HG03103 (cell line): ENCODE results near the gene UNC13D.
A peak's percentile ranks its signal among the peaks of the same experiment; 100 is the strongest.
"Not testable (repeated sequence)": the region's sequence is repeated elsewhere in the genome, so short reads cannot be mapped to it uniquely, and the experiment has no call there.

Experiments used
- ATAC-seq: cut with Tn5 transposase; IDR thresholded peaks from one replicate; pipeline ENCODE4 v1.9.1; 2021; ENCODE audit warnings: low read depth; ENCODE audit not compliant: unreplicated experiment

The UNC13D gene

DNA sequence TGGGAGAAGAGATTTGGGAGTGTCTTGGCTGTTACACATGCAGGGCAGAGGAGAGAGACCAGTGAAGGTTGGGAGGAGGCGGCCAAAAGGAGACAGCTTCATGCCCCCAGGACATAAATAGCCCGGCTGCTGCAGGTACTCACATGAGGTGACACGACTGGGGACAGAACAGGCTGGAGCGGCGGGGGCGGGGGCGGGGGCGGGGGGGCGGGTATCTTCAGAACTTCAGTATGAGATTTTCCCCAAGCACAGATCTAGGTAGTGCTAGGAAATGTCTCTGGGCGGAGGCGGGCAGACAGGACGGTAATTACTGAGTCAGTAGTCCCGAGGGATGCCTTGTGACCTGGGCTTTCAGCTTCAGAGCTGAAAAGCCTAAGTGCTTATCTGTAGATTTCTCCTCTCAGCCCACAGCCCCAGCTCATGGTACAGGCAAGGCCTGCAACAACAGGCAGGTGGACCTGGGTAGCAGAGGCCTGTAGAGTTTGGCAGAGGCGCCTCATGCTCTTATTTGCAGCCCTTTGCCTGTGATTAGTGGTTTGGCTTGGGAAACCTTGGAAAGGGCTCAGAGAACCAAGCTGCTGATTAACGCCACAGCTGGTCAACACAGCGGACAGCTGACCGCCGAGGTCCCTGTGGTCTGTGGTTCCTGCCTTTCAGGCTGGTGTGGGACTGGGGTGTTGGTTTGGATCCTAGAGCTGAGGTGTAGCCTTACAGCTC is 35.1 kb downstream of the UNC13D start:
- no peak for ATAC-seq

DNA sequence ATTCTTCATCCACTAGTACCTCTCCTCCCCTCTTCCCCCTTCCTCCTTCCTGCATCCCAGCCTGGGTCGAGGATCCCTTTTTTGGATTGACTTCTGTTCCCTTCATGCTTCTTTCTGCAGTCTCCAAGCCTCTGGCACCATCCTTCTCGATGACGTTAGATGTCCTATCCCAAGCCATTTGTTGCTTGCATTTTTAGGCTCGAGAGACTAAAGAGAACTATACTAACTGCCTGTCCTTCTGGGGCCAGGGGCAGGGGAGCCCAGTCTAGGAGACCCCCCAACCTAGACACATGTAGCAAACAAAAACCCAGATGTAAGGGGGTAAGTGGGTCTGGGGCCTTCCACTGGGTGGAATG is 35.7 kb downstream of the UNC13D start:
- no peak for ATAC-seq

DNA sequence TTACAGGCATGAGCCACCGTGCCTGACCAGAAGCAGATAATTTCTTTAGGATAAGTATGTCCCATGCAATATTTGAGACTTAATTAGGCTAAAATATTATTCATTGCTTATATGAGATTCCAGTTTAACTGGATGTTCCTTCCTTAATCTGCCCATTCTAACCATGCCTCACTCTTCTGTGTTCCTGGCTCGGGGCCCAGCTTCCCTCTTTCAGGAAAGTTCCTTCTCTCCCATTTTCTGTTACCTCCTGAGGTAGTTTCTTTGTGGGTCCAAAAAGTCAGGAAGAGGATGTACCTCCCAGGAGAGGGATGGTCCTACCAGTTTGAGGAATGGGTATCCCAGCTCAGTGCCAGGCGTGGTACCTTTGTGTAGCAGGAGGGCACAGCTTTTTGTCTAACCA is 36.3 kb downstream of the UNC13D start:
- ATAC-seq = no peak

DNA sequence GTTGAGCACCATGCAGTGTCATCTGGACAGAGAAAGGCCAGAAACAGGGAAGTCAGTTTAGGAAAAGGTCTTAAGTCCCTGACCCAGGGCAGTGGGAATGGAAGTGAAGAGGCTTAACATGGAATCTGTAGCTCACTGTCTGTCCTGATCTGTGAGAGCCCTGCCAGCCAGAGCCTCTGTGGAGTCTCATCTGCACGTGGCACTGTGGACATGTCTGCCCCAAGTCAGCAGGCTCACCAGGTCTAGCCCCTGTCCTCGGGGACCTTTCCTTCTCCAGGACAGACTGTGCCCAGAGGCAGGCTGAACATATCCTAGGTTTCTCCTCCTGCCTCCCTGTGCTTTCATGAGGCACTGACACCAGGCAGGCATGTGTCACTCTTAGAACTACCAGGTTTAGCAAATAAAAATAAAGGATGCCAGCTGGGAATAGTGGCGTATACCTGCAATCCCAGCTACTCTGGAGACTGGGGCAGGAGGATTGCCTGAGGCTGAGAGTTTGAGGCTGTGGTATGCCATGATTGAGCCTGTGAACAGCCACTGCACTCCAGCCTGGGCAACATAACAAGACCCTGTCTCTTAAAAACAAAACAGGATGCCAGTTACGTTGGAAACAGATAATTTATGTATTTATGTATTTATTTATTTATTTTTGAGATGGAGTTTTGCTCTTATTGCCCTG is 37.2 kb downstream of the UNC13D start:
- no peak for ATAC-seq

DNA sequence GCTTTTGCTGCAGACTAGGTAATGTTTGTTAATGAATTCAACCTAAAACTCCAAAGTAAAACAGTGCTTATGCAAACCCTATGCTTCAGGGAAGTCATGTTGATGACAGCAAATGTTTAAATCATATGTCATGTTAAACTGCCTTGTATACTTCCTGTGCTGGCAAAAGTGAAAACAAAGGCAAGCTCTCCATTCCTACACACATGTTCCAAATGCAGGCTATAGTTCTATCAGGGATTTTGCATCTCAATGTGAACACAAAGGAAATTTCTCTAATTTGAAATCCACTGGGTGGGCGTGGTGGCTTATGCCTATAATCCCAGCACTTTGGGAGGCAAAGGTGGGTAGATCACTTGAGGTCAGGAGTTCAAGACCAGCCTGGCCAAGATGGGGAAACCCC is 40.3 kb downstream of the UNC13D start:
- no peak for ATAC-seq

DNA sequence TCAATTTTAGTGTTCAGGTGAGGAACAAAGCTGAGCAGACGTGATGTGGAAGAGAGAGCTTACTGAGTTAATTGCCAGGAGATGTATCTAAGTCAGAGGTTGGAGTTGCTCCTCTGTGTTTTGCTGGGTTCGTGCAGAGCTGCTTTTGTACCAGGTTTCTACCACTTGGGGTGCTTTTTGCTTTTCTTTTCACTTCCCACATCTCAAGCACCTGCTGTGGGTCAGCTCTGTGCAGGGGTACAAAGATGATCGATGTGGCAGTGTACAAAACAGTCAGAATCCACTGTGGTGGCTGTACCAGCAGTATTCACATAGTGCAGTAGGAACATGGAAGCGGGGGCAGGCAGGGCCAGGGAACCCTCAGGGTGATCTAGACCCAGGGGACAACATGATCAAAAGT is 44.8 kb downstream of the UNC13D start:
- ATAC-seq = no peak

DNA sequence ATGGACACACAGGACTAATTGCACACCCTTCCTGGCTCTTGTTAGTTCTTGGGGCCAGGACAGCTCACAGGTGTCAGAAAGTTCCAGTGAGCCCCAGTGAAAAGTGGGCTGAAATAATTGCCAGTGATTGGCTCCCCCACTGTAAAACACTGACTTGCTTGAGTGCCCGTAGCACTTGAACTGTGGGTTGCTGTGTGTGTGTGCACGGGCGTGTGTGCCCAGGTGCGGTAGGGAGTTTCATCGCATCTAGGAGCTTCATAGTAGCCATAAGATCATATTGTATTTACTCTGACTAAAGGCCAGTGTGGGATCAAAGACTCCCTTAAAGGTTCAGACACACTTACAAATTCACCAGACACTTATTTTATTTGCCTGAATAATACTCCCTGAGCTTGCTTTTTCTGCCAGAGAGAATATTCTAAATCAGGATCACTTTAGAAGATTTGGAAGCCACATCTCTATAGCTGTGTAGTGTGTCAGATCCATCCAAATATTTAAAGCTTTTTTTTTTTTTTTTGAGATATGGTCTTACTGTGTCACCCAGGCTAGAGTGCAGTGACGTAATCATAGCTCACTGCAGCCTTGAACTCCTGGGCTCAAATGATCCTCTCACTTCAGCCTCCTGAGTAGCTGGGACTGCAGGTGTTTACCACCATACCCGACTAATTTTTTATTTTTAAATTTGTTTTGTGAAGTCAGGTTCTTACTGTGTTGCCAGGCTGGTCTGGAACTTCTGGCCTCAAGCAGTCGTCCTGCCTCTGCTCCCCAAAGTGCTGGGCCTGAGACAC is 48.2 kb downstream of the UNC13D start:
- ATAC-seq = no peak

DNA sequence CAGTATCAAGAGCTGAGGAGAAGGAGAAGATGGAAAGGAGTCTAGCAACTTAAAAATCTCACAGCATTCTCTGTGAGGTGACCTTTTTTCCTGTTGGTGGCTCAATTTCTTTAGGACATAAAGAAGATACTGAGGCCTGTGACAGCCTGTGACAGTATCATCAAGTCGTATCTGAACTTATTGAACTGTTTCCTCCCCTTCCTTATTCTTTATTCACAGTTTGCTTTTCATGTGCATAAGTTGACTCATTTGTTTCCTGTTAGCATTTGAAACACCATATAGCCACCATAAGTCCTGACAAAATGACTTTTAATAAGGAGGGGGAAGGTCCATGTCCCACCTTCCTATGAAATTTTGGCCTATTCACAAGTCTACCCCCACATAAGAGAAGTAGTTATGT is 50.7 kb downstream of the UNC13D start:
- ATAC-seq = no peak

DNA sequence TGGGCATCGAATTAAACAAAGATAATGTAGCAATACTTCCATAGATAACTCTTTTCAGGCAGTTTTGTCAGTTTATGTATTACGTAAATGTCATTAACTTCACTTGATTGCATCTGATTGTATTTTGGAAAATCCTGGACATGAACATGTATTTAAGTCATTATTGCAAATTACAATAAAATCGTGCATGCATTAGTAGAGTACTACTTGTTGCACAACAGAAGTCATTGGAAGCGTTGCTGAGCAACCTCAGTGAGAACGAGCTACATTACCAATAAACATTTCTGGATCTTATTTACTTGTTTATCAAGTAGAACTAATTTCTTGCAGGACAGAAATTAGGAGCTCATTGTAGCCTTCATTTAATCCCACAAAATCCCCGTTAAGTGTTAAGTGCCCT is 53.0 kb downstream of the UNC13D start:
- no peak for ATAC-seq

DNA sequence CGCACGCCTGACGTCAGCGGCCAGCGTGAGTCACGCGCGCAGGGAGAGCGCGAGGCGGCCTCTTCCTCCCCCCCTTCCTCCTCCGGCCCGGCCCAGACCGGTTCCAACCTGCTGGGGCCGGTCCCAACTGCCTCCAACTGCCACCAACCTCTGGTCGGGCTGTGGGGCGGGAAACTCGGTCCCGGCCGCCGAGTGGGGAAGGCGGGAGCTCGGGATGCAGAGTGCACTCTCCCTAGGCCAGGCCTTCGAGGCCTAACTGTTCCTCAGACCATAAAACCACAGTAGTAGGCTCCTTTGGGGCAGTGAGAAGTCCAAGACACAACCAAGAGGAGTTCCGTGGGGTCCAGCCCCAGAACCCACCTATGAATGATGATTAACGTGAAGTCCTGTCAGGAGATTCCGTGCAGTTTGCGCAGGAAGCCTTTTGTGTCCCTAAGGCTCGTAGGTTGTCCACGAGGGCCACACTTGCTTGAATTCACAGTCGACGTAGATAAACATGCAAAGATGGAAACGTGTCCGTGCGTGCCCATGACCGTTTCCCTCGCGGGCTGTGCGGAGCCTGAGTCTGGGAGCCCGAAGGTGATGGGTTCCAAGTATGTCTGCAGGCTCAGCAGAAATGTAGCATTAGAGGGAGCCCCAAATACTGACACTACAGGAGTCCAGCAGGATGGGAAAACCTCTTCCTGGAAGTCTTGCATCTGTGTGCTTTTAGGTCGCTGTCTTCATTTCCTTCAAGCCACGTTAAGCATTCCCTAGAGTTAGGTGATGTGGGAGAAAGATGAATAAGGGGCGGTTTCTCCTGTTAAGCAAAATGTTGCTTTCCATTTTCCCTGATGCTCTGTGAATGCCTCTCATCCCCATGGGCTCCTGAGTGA is 59.0 kb downstream of the UNC13D start:
- ATAC-seq = peak; percentile 3

DNA sequence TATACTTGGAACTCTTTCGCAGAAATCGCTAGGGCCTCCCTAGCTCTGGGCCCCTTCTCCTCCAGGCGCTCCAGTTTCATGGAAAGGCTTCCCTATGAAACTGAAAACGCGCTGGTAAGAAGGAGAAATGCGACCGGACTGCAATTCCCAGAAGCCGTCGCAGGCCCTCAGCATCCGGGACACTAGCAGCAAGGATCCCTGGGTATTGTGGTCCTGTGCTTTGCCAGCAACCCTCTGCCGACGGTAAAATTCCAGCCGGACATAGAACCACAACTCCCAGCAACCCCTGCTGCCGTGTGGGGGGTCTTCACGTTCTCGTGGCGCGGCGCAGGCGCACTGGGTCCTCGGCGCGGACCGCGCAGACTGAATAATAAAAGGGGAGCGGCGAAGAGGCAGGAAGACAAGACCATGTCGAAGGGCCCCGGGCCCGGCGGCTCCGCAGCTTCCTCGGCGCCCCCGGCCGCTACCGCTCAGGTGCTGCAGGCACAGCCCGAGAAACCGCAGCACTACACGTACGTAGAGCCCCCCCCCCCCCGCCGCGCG is 59.7 kb downstream of the UNC13D start, which contains the start of gene UNK:
Gene UNK, plus strand, starts transcription at position 334 of the 543 bp plus-strand sequence. Its CDS starts 75 bp downstream, at position 409.
- ATAC-seq = peak; percentile 51

DNA sequence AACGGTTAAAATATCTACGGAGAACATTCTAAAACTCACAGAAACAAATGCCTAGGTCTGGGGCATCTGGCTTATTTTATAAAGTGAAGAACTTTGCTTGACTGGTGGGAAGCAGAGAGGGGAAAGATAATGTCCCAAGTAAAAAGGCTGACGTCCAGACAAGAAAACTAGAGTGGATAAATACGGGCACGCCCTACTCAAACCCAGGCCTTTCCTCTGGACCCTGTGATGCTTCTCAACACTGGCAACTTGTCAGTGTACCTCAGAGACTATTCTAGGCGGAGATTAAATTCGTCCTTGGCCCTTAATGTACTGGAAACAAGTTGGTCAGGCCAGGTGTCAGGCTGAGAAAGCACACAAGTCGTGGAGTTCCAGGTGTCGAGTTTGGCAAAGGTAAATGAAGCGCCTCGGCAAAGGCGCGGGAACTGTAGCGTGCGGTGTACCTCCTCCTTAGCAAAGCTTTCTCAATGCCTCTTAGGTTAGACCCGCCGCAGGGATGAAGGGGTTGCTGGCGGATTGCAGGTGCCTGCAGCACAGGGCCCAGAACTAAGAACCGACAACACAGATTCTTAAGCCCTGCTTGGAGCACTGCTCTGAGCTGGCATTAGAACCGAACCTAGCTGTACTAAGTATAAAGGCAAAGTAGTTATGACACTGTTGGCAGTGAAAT is 60.3 kb downstream of the UNC13D start:
- no peak for ATAC-seq

DNA sequence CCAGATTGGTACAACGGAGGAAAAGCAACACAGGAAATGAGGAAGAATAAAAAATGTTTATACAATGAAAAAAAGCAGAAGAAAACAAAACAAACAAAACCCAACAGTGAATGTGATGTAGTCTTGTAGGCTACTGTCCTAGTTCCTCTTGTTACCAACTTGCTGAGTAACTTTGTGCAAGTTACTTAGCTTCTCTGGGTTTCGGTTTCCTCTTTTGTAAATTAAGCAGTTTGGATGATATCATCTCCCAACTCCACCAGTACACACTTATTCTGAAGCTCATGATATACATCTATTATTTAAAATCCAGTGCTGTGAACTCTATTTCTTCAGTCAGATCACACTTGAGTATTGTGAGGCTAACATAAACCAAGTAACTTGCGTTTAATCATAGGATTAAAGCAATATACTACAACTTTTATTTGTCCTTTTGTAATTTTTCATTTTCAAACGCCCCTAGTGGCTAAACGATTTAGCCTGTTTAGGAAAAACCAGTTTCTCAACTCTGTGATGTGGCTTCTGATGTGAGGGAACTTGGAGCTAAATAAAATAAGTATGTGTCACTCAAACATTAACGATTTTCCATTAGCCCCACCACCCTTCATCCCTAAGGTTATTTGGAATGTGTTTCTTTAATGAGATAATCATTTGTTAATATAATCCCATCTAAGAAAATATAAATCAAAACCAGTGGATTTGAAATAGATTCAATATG is 61.0 kb downstream of the UNC13D start:
- ATAC-seq = no peak

DNA sequence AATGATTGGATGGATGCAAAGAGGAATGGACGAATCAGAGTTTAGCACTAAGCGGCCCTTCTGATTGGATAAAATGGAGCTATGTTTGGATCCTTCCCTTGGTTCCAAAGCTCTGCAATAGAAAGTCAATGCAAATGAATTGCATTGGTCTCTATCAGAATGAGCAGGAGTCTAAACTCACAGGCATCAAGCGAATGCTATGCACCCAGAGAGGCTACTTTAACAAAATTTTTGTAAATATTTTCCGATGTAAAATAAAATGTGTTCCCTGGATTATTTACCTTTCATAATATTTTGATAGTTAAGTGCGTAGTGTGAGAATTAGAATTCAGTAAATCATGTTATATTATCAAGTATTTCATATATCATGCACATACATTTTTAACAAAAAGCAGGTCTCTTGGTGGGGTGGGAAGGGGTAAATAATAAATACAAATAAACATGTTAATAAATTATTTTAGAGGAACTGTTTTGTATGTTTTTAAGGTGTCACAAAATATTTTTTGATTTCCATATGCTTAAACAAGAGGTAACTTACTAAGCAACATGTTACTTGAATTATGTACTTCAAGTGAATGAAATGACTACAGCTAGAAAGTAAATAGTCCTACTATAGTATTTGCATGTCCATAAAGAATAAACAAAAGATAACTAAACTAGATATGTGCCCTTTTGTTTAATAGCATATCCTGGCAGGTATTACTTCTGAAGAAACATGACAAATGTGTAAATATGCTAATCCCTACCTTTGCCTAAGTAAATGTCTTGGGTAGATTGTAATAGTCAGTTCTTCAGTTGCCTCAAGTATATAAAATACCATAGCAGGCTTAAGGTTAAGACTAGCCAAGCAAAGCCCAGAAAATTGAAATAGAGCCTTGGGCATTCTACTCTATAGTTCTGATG is 64.0 kb downstream of the UNC13D start:
- no peak for ATAC-seq

DNA sequence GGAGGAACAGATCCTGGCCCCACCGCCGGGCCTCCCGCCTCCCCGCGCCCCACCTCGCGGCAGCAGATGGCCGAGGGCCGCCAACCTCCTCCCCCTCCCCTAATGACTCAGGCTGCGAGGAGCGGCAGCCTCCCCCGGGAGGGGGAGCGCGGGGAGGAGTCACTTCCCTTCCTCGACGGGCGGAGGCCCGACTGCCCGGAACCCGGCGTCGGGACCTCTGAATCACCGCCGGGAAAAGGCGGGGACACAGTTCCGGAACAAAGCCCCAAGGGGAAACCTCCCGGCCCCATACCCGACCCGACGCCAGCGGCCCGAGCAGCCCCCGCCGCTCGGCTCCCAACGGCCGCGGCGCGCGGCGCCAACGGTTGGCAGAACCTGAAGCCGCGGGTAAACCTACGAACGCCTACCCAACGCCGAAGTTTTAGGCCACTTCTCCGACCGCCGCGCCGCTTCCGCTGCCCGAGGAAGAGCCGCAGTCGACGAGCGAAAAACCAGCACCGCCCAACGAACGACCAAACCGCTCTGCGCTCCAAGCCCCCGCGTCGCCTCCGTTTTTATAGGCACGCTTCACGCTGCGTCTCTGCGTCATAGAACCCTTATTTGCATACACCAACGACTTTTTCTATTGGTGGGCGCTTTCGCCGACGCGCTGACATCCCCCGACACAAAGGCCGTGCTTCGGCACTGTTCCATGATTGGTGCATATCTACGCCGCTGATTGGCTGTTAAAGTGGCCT is 64.8 kb downstream of the UNC13D start:
- peak; percentile 53 for ATAC-seq

DNA sequence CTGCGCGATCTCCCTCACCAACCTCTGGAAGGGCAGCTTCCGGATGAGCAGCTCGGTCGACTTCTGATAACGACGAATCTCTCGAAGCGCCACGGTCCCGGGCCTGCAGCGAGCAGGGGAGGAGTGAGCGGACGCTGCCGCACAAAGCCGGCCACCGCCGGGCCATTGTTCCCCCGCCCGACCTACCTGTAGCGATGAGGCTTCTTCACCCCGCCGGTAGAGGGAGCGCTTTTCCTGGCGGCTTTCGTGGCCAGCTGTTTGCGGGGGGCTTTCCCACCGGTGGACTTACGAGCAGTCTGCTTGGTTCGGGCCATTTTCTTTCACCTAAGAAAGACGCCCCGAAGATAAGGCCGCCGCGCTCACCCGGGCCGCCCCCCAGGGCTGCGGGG is 65.3 kb downstream of the UNC13D start:
- ATAC-seq = no peak

DNA sequence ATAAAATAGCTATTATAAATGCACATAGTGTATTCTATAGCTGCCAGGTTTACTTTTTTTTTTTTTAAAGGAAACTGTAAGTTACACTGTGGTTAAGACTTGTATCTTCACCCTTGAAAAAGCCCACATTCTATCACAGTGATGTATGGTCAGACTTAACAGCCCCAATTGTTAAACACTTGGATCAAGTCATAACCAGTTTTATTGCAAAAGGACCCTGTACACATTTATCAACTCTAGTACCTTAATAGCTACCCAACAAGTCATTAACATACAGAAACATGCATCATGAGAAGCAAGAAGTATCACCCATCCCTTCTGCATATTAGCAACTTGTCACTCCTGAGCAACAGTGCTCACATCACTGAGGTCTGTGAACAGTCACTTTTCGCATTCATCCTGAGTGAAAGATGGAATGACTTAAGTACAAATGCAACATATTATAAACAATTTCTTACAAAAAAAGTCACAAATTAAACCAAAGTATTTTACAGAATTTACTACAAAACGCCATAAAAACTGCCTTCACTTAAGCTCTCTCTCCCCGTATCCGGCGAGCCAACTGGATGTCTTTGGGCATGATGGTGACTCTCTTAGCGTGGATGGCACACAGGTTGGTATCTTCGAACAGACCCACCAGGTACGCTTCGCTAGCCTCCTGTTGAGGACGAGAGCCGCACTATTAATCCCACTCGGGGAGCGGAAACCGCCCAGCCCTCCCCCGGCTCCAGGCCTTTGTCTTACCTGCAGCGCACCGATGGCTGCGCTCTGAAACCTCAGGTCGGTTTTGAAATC is 65.9 kb downstream of the UNC13D start:
- not testable (repeated sequence) for ATAC-seq
